Cardiac muscle cell (in vitro differentiated cells and primary cell): Measurements from ENCODE around the gene DLL4. TPM values are rescaled to one million over a fixed set of nuclear protein-coding genes. Genes with fewer than 3 reads are reported as not detected.

Experiments
- DNase-seq, 2 donors: peaks; one replicate each; pipeline versions ENCODE4 v3.0.0 to v3.0.0-alpha.2; 2010 to 2017; ENCODE audit warnings: low read depth in 1 of 2, low spot score in 1 of 2
- H3K27ac ChIP-seq: fragments of 200-600 bp; sonication (generic); 2 replicates; pipeline ENCODE4 v1.5.1; 2016
- H3K27me3 ChIP-seq: fragments of 200-600 bp; sonication (generic); 2 replicates; pipeline ENCODE4 v1.6.0; 2016; ENCODE audit warnings: control low read depth
- H3K36me3 ChIP-seq: fragments of 200-600 bp; sonication (generic); 2 replicates; pipeline ENCODE4 v1.5.1; 2016; ENCODE audit warnings: control low read depth
- H3K4me1 ChIP-seq: fragments of 200-600 bp; sonication (generic); 2 replicates; pipeline ENCODE4 v1.8.1; 2017; ENCODE audit warnings: low read depth, mild to moderate bottlenecking, mixed run types
- H3K4me3 ChIP-seq: fragments of 200-600 bp; sonication (generic); 2 replicates; pipeline ENCODE4 v1.5.1; 2016; ENCODE audit warnings: mild to moderate bottlenecking
- H3K9me3 ChIP-seq: fragments of 200-600 bp; sonication (generic); 2 replicates; pipeline ENCODE4 v1.5.1; 2017; ENCODE audit warnings: low read depth, mild to moderate bottlenecking, control low read depth
- CTCF ChIP-seq: IDR thresholded peaks from 2 replicates; pipeline ENCODE4 v1.5.1; 2012; ENCODE audit warnings: low read depth, mild to moderate bottlenecking, low read length
- polyA plus RNA-seq: library from polyadenylated mRNA; unstranded; fragments of >200 nt; fragmentation: Nextera tagmentation; extraction: Ambion mirVana; gene quantifications from 2 replicates; pipeline ENCODE4 v1.2.1, GENCODE V29; 2016
- total RNA-seq: library from RNA; depleted of rRNA; stranded (reverse); fragments of >200 nt; gene quantifications from 2 replicates; pipeline ENCODE4 v1.2.3, GENCODE V29; 2016

Gene DLL4
- total and polyA plus RNA-seq, 2 experiments from 2014 or later, result 0.71 TPM; not detected in 1

GRCh38 chr15:40908095-40908494 is 21.0 kb upstream of the DLL4 start:
- no peak for DNase-seq

GRCh38 chr15:40909662-40910630 is 19.2 kb upstream of the DLL4 start:
- Histone ChIP-seq H3K27ac (no peak overlapping the region), H3K4me1 (peaks cover 5% of the 10 kb centered on the region), H3K36me3 (no peaks in the 10 kb centered on the region), H3K27me3 (no peaks in the 10 kb centered on the region), H3K4me3 (no peak overlapping the region), H3K9me3 (no peaks in the 10 kb centered on the region)
- no peak for TF ChIP-seq CTCF
- peak in 1 of 2 donors; percentile 72 for DNase-seq

More at GRCh38 chr15:40908095-40908494, 21.0 kb upstream of the DLL4 start:
- peaks cover 3% of the 10 kb centered on the region for H3K36me3 ChIP-seq
- TF ChIP-seq CTCF, result no peak
- H3K9me3 ChIP-seq, result no peaks in the 10 kb centered on the region
- H3K4me1 ChIP-seq, result peaks cover 5% of the 10 kb centered on the region
- no peak overlapping the region for H3K27ac ChIP-seq
- H3K27me3 ChIP-seq, result no peaks in the 10 kb centered on the region
- no peak overlapping the region for H3K4me3 ChIP-seq

- Histone ChIP-seq H3K9me3 (no peaks in the 10 kb centered on the region), H3K27ac (no peak overlapping the region), H3K4me3 (no peak overlapping the region), H3K36me3 (no peaks in the 10 kb centered on the region), H3K4me1 (peaks cover 5% of the 10 kb centered on the region), H3K27me3 (no peaks in the 10 kb centered on the region)
- no peak for DNase-seq
- no peak for TF ChIP-seq CTCF
Observed at GRCh38 chr15:40911141-40911540, 18.0 kb upstream of the DLL4 start.

GRCh38 chr15:40911693-40912092 is 17.4 kb upstream of the DLL4 start:
- Histone ChIP-seq H3K27ac (no peak overlapping the region), H3K9me3 (no peaks in the 10 kb centered on the region), H3K4me3 (no peak overlapping the region), H3K36me3 (no peaks in the 10 kb centered on the region), H3K27me3 (no peaks in the 10 kb centered on the region), H3K4me1 (peaks cover 3% of the 10 kb centered on the region)
- no peak for TF ChIP-seq CTCF
- DNase-seq, result no peak

- H3K4me3 ChIP-seq, result no peak overlapping the region
Observed at GRCh38 chr15:40912478-40912877, 16.7 kb upstream of the DLL4 start.

More at GRCh38 chr15:40912478-40912877, 16.7 kb upstream of the DLL4 start:
- no peak for TF ChIP-seq CTCF
- no peaks in the 10 kb centered on the region for H3K4me1 ChIP-seq
- H3K9me3 ChIP-seq, result no peaks in the 10 kb centered on the region
- no peak for DNase-seq
- H3K27me3 ChIP-seq, result peaks cover 3% of the 10 kb centered on the region
- H3K36me3 ChIP-seq, result no peaks in the 10 kb centered on the region
- no peak overlapping the region for H3K27ac ChIP-seq
